GM19238 (cell line): Measurements from ENCODE around the gene SHISAL1.

Experiments
- DNase-seq: peaks from one replicate; pipeline ENCODE4 v3.0.0; 2011; ENCODE audit warnings: low spot score; ENCODE audit not compliant: insufficient read length

Gene SHISAL1

DNA sequence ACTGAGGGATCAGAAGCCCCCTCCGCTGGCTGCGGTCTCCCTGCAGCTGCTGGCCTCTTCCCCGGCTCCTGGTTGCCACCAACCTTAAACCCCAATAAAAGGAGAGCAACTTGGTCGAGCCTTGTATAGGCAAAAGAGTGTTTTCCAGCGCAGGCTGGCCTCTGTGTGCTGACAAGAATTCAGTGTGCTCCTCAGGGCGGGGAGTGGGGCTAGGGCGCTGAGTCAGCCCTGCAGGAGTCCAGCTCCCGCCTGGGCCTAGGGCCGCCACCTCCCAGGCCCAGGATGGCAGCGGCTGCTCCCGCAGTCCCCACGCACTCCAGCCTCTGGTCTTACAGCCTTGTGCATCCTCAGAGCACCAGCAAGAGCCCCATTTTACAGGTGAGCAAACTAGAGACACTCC lies at the start of gene SHISAL1:
SHISAL1 (minus strand) TSS at position 186 of the 400 bp plus-strand sequence. CDS start 12,006 bp downstream, outside the sequence.
- no peak for DNase-seq

DNA sequence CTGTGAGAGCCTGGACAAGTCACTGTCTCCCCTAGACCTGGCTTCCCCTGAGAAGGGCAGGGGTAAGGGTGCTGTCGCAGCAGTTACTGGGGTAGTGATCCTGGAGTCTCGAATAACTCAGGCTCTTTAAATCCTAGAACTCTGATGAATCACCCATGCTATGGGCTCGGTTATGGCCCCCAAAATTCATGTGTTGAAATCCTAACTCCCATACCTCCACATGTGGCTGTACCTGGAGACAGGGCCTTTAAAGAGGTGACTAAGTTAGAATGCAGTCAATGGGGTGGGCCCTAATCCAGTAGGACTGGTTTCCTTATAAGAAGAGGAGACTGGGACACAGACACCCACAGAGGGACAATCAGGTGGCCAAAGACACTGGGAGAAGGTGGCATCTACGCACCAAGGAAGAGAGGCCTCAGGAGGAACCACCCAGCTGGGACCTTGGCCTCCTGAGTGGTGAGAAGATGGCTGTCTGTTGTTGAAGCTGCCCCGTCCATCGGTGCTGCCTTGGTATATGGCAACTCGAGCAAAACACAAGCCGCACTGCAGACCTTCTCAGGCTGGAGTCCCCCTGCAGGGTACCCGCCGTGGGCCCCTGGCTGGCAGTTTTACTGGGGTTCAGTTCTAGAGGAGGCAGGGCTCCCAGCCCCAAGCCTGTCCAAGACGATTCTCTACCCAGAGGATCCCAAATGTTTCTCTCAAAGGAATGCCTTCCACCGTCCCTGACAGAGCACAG lies 48.8 kb upstream of the SHISAL1 start:
- DNase-seq = no peak

DNA sequence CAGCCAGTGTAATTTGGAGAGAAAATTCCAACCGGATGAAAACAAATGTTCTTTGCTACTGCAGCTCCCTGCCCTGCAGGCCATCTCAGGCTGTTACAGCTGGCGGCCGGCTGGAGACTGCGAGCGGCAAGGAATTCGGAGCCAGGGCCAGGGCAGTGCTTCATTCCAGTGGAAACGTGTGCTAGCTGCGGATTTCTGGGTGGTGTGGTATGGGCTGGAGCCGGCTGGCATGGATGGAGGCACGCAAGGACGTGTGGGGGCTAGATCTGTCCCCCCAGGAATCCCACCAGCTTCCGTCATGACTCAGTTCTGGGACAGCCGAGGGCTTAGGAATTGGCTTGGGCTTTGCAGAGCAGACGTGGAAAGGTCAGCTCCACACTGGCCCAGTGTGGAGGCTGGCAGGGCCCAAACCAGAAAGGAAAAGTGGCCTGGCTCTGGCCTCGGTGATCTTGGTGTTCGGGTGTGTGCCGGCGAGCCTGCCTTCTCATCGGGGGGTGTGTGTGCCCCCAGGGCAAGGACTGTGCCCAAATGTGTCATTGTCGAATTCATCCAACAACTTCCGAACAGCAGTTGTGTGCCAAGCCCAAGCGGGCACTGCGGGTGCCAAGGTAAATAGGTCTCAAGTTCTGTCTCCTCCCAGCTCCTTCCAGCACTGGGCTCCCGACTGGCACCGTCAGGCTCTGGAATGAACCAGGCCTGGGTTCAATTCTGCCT lies 48.1 kb upstream of the SHISAL1 start:
- DNase-seq = no peak

DNA sequence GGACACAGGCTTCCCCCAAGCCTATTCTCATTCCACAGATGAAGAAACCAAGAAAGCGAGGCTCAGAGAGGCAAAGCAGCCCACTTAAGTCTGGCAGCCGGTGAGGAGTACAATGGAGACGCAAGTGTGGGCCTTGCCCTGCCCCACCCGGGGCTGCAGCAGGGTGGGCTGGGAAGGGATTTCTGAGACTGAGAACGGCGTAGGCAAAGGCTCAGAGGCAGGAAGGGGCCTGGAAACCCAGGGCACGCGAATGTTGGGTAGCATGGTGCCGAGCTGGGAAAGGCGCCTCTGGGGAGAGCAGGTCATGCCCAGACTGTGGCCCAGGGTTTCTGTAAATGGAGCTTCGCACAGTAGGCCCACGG lies 47.5 kb upstream of the SHISAL1 start:
- no peak for DNase-seq

DNA sequence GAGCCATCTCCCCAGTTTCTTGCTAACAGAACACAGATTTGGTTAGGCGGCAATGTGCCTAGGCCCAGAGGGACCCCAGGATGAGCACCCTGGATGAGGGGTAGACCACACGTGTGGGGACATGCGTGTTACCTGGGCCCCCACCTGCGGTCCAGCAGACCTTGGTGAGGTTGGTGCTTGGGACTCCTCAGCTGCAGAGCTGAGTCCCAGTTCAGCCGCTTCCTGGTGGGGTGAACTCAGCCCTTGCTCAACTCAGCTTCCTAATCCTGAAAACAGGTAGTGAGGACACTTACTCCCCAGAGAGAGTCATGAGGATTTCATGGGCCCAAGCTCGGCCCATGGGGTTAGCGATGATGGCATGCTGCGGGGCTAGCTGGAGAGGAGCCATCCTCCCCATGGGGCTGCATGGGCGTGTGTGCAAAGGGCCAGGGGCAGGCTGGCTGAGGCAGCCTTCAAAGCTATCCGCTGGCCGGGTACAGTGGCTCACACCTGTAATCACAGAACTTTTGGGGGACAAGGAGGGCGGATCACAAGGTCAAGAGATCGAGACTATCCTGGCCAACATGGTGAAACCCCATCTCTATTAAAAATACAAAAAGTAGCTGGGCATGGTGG lies 46.9 kb upstream of the SHISAL1 start:
- no peak for DNase-seq

DNA sequence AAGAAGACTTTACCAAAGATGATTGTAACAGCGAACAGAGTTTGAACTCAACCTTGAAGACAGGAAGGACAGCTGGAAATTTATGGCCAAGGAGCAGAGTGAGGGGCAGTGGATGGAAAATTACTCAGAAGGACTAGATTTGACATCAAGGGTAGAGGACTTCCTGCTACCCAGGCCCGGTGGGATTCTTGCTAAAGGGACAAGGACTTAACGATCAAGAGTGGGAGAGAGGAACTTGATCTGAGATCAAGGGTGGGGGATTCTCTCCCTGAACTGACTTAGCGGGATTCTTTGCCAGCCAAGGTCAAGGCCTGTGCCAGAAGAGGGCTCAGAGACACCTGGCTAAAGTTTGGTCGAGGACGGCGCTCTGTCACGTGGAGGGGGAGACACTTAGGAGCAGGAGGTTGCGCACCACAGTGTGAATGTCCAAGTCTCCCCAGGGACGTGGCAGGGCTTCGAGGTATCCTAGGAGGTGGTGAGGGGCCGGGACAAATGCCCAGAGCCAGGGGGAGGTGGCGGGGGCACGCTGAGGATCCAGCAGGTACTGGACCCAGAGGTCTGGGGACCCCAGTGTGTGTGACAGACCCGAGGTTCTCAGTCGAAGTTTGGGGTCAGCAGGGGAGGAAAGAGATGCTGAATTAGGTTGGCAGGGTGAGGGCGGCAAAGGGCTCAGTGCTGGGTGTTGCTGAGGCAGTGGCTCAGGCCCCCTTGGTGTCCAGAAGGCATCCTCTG lies 46.1 kb upstream of the SHISAL1 start:
- DNase-seq = no peak

DNA sequence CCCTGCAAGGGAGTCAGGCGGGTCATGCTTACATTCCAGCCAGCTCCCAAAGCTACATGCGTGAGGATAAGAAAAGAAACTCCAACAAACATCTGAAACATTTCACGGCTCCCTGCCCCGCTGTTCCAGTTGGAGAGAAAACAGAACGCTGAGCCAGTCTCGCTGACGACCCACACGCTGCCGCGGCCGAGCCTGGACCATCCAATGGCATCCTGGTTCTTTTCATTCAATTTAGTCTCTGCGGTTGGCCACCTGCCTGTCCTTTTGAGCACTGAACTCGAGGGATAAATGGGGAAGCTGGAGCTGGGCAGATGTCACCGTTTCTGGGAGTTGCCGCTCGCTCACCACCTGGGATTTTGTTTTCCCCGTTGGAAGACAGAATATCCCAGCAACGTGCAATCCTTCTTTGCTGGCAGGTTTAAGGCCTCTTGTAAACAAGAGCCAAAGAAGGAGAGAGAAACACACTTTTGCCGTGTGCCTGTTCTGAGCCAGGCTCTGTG lies 45.3 kb upstream of the SHISAL1 start:
- DNase-seq = no peak

DNA sequence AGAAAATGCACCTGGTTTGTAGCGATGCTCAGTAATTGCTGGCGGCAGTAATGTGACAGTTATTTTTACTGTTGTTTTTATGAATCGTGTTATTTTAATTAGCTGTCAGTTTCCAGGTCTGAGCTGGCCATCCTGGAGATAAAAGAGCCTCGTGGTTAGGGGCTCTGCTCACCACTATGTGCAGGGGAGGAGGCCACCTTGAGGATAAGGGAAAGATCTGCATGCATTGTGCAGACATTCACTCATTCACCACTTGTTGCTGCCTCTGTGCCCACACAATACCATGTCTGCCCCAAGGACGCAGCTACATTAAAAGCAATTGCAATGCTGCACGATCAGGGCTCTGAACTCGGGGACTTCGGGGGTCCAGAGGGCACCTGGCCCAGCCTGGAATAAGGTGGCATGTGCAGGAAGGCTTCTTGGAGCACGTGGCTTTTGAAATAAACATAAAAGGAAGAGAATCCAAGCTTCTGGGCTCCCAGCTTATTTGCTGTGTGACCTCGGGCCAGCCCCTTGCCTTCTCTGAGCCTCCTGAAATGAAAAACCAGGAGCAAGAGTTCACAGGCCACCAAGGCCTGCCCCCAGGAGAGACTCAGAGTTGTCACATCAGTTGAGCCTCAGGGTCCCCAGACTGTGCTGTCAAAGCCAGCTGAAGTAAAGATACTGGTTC lies 44.7 kb upstream of the SHISAL1 start:
- DNase-seq = no peak

DNA sequence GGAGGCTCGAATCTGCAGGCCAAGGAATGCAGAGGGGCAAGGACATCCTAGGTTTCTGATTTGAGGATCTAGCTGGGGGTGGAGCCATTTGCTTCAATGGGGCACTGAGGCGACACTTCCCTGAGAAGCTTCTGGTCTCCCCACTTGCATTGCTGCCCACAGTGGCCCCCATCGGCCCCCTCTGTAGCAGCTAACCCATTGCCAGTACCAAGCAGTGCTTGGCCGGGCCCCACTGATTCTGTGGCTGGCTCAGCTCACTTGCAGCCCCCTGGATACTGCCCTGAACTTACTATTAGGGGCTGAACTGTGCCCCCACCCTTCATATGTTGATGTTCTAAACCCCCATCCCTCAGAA lies 42.9 kb upstream of the SHISAL1 start:
- no peak for DNase-seq

DNA sequence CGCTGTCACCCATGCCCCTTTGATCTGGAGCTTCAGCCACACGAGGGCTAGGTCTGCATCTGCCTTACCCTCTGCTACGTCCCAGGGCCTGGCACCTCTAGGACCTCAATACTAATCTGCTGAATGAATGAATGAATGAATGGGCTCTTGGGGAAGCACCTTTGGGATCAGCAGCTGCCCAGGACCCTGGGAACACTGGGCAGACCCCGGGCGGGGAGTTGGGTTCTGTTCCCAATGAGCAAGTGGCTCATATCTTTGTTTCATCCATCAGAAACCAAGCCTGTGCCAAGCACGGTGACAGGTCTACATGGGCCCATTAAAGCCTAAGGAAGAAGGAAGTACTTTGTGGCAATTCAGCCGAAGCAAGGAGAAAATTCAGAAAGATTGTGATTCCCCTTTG lies 41.5 kb upstream of the SHISAL1 start:
- no peak for DNase-seq

DNA sequence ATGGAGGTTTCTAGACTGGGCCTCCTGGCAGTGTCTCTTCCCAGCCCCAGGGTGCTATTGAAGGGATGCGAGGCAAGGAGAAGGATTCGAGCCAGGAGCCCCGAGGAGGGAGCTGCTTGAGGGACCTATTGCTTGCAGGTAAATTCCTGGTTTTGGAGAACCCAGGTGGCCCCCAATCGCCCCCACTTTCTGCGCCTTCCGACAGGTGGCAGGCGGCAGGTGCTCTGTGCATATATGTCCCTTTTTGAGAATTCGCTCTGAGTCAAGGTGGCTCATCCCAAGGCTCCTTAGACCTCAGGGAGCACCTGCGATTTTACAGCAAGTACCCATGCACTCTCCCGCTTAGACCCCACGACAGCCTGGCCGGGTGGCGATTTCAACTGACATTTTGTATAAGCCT lies 40.3 kb upstream of the SHISAL1 start:
- DNase-seq = no peak

DNA sequence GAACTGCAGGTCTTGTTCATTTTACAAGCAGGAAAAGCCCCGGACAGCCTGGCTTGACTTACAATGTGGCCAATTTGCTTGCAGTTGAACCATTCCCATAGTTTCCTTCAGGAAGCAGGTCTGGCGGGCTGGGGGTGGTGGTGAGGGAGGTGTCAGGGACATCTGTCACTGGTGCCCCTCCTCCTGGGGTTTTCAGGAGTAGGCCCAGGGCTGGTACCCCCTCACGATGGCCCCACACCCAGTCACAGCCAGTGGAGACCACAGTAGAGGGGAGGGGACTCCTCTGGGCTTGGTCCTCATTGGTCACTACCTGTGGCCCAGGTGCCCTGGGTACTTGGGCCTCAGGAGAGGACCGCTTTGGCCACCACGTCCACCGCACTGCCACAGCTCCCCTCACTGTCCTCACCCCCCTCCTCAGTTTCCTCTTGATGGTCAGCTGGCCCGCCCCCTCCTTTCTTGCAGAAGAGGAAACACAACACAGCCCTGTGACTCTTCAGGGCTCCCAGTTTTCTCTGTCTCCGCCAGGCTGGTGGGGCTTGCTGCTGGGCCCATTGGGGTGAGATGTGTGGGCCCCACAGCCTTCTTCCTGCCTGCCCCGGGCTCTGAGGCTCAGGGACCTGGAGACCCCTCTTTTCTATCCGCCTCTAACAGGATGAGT lies 39.8 kb upstream of the SHISAL1 start:
- no peak for DNase-seq

DNA sequence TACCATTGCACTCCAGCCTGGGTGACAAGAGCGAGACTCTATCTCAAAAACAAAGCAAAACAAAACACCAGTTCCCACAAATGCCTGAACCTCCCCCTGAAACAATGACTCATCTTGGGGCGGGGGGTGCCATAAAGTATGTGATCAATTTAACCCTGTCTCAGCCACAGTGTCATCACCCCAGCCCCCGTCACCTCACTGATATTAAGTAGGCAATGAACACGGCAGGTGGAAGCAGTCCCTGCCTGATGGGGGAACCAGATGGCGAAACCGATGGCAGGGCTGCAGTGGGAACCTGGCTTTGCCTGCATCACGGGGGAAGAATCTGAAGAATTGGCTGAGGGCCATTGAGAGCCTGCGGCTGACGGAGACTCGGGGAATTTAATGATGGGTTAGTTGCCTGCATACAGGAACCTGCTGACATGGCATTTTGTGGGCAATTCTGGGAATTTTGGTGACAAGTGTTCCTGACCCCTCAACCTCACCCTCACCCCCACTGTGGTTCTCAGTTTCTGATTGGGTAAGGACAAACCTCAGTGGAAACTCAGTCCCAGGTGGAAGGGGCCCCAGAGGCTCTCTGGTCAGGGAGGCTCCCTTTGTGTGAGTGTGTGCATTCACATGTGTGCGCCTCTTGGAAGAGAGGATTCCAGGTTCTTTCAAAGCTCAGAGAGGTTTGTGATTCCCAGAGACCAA lies 39.1 kb upstream of the SHISAL1 start:
- DNase-seq = no peak

DNA sequence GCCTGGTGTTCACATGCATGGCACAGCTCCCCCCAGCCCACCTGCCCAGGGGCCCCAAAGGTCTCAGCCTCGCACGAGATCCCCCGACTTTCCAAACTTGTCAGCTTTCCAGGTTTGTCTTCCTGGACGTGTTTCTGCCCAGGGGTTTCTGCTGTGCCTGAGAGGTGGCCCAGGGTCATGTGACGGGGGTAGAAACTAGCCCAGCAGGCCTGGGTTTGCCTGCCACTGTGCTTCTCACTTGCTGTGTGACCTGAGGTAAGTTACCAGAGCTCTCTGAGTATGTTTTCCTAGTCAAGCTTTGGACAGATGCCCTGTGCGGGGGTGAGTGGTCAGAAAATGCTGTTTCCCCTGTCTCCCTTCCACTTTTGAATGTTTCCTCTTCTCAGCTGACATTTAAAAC lies 38.3 kb upstream of the SHISAL1 start:
- DNase-seq = no peak

DNA sequence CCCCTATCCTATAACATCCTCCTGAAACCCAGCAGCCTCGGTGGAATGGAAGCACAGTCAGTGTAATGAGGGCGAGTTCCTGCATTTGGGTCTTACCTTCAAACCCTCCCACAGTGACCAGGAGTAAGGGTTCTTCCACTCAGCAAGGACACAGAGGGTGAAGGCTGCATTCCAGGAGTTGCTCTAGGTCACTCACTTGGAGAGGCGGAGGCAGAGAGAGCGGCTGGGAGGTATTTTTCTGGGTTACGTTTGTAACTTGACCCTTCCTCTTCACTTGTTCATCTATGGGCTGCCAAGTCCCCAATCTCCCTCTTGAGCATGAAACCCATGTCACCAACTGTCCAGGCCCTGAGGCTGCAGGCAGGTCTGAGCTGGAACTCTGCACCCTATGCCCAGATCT lies 36.8 kb upstream of the SHISAL1 start:
- DNase-seq = no peak

DNA sequence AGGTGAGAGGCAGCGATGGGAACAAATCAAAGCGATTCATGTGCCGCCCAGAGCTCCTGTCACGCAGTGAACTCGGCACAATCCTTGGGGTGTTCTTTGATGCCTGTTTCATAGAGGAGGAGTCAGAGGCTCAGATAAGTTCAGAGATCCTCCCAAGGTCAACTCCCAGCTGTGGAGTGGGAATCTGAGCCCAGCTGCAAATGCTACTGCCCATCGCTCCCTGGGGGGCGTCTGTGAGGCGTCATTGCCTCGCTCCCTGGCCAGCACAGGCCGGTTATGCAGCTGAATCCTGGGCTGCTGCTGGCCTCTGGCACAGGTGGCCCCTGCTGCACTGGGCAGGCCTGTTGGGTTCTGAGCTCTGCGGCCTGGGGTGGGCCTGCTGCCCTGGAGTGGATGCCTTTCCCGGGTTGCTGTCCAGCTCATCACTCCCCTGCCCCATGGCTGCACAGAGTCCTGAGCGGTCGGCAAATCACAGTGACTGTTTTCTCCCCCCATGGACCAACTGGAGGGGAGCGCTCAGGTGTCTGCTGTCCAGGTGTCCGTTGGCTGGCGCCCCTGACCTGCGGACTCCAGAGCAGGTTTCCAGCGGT lies 36.3 kb upstream of the SHISAL1 start:
- DNase-seq = no peak

DNA sequence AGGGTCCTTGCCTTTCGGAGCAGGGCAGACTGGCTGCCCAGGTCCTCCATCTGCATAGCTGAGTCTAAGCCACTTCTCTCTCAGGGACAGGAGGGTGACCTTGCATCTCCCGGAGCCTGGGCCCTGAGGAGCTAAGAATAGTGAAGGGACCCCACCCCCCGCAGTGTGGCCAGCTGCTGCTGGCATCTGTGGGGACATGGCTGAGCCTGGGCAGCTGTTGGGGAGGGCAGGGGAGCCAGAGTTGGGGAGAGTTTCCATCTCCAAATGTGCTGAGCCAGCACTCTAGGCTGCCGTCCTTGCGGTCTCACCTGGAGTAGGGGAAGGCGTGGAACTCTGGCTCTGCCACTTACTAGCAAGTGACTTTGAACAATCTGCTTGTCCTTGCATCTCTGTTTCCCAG lies 34.8 kb upstream of the SHISAL1 start:
- DNase-seq = no peak

DNA sequence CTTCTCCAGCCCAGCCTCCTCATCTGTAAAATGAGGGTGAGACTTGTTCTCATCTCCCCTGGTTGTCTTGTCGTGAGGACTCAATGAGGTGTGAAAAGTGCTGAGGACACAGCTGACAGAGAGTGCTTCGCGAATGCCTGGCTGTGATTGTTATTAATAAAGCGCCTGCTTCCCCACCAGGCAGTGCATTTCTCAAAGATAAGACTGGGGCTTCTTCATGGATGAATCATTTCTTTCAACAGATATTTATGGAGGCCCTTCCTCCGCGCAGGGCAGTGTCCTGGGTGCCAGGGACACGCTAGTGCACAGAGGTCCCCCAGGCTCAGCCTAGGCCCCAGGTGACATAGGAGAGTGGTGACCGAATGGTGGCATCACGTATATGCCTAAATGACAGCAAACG lies 34.3 kb upstream of the SHISAL1 start:
- no peak for DNase-seq

DNA sequence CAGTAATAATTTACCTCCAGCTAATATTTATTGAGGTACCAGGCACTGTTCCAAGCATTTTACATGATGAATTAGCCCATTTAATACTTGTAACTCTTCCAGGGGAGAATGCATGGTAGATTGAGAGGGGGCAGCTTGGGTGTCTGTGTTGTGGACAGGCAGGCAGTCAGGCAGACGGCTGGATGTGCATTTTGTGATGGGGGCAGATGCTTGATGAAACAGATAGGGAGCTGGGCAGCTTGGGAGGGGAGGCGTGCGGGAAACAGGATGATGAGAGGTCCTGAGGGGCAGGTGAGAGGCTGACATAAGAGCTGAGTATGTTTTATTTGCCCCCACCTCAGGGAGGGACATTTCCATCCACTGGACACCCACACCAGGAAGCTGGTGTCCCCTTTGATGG lies 33.1 kb upstream of the SHISAL1 start:
- no peak for DNase-seq

DNA sequence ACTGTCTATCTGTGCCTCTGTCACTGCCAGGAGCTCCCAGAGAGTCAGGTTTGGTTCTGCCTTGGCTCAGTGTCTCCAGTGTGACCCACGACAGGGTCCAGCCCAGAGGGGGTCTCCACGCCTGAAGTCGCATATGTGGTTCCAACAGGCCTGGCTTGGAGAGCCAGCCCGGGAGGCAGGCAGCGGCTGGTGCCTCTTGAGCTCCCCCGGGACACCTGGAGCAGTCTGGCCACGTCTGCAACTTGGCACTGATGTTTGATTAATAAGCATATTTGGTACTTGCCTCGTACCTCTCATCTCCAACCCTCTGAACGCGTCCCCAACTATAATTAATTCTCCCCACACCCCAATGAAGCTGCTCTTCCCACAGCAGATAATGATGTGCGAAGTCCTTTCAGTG lies 31.7 kb upstream of the SHISAL1 start:
- no peak for DNase-seq
